T-helper 17 cell (primary cell): Measurements from ENCODE around the gene PMVK. TPM values are rescaled to one million over a fixed set of nuclear protein-coding genes. Genes with fewer than 3 reads are reported as not detected.

Experiments used
- ATAC-seq: fragments of 150-1000 bp; cut with Tn5 transposase; 2 replicates; pipeline ENCODE4 v1.10.0; 2021; ENCODE audit warnings: mild to moderate bottlenecking, moderate library complexity
- DNase-seq, 3 donors: peaks; one replicate each; pipeline versions ENCODE4 v3.0.0 to v3.0.0-alpha.2; 2020 to 2021
- H3K9me3 ChIP-seq: one replicate; pipeline ENCODE4 v1.7.0; 2013; ENCODE audit warnings: low read length, mild to moderate bottlenecking; ENCODE audit not compliant: control insufficient read depth, poor library complexity, severe bottlenecking
- H3K27ac Mint-ChIP-seq: one replicate; pipeline ENCODE4 v1.8.0; 2022; ENCODE audit warnings: mild to moderate bottlenecking, moderate library complexity, mixed read lengths
- H3K27me3 Mint-ChIP-seq: one replicate; pipeline ENCODE4 v1.8.0; 2022; ENCODE audit warnings: mixed read lengths
- H3K36me3 Mint-ChIP-seq: one replicate; pipeline ENCODE4 v1.8.0; 2022; ENCODE audit warnings: low read depth, mixed read lengths
- H3K4me1 Mint-ChIP-seq: one replicate; pipeline ENCODE4 v1.8.0; 2022; ENCODE audit warnings: mild to moderate bottlenecking, mixed read lengths
- H3K4me3 Mint-ChIP-seq: one replicate; pipeline ENCODE4 v1.8.0; 2022; ENCODE audit warnings: mild to moderate bottlenecking, moderate library complexity, mixed read lengths
- total RNA-seq, 4 donors: library from RNA in 2 of 4; stranded (reverse) in 2 of 4; gene quantifications; one replicate each; pipeline ENCODE4 v1.2.3 and lab custom pipeline; 2022 to 2026

PMVK gene
- total RNA-seq, 2 donors from 2014 or later: 19.0 to 19.9 TPM

DNA sequence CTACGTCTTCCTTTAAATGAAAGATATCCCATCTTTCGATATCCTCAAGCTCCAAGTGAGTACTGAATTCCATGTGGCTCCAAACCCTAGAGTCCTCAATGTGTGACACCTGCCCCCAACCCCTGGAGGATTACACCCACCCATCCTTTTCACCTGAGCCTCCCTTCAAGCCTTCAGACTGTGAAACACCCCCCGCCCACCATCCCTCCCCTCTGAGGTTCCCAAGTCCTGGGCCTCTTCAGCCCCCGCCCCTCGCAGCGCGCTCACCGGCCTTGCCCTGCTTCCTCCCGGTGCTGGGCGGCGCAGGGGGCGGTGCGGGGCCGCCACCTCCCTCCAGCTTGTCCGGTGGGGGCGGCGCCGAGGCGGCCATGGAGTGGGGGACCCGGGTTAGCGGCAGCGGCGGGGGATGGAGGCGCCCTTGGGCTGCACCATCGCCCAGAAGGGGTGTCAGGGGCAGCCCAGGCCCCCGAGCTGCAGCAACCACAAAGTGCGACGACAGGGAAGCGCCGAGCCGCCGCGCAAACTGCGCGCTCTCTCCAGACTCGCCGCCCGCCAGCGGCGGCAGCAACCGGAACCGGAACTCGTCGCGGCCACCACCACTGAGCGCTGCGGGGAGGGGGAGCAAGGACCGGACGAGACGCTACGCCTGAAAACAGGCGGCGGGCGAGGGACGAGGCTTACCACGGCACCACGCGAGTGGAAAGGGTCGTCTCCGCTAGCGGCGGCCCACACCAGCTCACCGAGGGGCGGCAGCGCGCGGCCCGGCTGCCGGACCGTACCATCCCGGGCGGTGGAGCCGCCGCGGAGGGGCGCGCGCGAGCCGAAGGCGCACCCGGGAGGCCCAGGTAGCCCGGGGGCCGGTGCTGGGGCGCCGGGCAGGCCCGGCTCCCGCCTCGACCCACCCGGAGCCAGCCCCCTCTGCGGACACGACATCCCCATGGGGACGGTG, 25.0 kb upstream of the PMVK start, which contains the start of gene PYGO2:
TSS of gene PYGO2 (minus strand) at position 576 of the 949 bp plus-strand sequence. CDS start at position 370, 206 bp downstream.
- Mint-ChIP-seq H3K27me3 (no peaks in the 10 kb centered on the region), H3K27ac (peak within 1 kb of the TSS; percentile 92), H3K4me1 (peaks cover 29% of the 10 kb centered on the region), H3K36me3 (peaks cover 3% of the 10 kb centered on the region), H3K4me3 (peak within 1 kb of the TSS; percentile 95)
- DNase-seq (peak; percentile 71 to 81 (median 79)), ATAC-seq (peak; percentile 80)
- no peaks in the 10 kb centered on the region for H3K9me3 ChIP-seq

DNA sequence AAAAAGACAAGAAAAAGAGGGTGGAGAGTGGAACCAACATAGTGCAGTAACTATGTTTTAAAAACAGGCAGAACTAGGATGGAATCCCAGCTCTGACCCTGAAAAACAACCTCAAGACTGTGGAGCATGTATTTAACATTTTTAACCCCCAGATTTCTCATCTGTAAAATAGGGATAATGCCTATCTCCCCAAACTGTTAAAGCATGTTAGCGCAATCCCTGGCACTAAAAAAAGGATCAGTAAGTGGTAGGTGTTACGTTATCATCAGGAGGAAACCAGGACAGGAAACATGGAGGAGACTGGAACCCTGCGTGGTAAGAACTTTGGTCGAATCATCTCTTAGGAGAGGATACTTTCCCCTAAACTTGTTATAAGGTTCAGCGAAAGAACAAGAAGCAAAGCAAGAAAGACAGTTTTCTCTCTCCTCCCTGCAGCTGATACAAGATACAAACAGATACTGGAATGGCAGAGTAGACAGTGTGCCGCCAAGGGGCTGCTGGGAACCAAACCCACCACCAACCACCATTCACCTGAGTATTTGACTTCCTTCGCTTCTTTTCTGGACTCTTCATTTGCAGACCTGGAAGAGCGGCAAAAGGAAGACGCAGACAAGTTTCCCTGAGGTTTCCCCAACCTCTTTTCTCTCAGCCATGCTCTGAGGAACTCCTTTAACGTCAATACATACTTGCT, 24.1 kb upstream of the PMVK start:
- H3K9me3 ChIP-seq: no peaks in the 10 kb centered on the region
- H3K4me1 Mint-ChIP-seq: peaks cover 38% of the 10 kb centered on the region
- H3K36me3 Mint-ChIP-seq: peaks cover 5% of the 10 kb centered on the region
- H3K4me3 Mint-ChIP-seq: peak overlapping the region; percentile 95
- peak overlapping the region; percentile 92 for H3K27ac Mint-ChIP-seq
- no peak for DNase-seq
- no peak for ATAC-seq
- no peaks in the 10 kb centered on the region for H3K27me3 Mint-ChIP-seq

DNA sequence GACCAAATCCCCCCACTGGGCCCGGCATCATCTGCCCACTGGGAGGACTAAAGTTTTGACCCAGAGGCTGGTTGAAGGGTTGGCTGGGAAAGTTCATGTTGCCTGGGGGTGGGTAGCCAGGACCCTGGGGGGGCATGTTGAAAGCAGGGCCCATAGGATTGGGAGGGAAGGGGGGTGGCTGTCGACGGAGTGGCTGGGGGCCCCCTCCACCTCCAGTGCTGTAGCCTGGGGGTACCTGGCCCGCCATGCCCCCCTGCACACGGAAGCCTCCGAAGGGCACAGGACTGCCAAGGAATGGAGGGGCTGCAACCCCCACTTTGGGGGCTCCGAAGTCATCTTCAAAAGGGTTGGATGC, 22.9 kb upstream of the PMVK start:
- Mint-ChIP-seq H3K27ac (peak overlapping the region; percentile 92), H3K36me3 (peaks cover 5% of the 10 kb centered on the region), H3K27me3 (no peaks in the 10 kb centered on the region), H3K4me1 (peaks cover 48% of the 10 kb centered on the region), H3K4me3 (peak overlapping the region; percentile 49)
- no peaks in the 10 kb centered on the region for H3K9me3 ChIP-seq
- ATAC-seq (no peak), DNase-seq (no peak)

DNA sequence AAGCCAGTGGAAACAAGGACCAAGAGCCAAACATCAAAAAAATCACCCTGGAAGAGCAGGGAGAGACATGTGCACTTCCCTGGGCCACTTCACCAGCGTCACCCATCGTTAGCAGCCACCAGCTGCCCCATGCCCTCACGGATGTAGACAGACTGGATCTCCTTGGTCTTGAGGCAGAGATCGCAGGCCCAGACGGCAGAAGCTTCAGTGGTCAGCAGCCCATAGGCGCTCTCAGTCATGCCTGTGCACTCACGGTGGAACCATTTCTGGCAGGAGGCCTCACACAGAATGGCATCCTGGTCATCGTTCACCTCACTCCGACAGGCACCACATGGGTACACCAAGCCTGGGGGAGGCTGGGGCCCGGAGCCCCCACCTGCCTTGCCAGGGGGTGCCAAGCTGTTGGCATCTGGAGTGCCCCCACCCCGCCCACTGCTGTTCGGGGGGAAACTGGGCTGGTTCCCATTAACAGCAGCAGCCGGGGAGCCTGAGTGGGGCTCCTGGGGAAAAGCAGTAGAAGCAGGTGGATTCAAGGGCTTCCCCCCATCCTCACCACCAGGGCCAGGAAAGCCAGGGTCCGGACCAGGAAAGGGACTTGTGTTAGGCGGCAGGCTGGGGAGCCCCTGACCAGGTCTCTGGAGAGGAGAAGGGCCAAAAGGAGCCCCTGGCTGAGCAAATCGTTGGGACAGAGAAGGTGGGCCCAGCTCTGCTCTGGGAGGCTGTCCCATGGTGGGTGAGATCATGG, 22.3 kb upstream of the PMVK start:
- peak overlapping the region; percentile 100 for H3K27ac Mint-ChIP-seq
- peaks cover 51% of the 10 kb centered on the region for H3K4me1 Mint-ChIP-seq

DNA sequence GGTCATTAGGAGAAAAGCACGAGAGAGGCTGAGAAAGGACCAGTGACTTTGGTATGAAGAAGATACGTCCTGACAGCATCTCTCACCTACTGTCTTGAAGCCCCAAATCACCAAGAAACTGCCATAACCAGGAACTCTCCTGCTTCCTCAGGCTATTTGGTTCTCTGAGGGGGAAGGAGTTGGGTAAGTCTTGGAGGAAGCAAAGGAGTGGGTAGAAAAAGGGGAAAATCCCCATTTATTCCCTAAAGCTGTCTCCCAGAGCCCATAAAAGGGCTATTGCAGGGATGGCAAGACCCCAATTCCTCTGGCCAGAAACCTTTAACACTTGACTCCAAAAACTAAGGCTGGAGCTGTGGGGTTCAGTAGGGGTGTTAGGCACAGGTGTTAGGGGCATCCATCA, 21.5 kb upstream of the PMVK start:
- Mint-ChIP-seq H3K4me1 (peaks cover 55% of the 10 kb centered on the region), H3K4me3 (no peak overlapping the region)

More for the DNA sequence above, 22.3 kb upstream of the PMVK start:
- Mint-ChIP-seq H3K4me3 (peak overlapping the region; percentile 49), H3K36me3 (peaks cover 4% of the 10 kb centered on the region), H3K27me3 (no peaks in the 10 kb centered on the region)
- DNase-seq (no peak), ATAC-seq (no peak)
- H3K9me3 ChIP-seq: no peaks in the 10 kb centered on the region

DNA sequence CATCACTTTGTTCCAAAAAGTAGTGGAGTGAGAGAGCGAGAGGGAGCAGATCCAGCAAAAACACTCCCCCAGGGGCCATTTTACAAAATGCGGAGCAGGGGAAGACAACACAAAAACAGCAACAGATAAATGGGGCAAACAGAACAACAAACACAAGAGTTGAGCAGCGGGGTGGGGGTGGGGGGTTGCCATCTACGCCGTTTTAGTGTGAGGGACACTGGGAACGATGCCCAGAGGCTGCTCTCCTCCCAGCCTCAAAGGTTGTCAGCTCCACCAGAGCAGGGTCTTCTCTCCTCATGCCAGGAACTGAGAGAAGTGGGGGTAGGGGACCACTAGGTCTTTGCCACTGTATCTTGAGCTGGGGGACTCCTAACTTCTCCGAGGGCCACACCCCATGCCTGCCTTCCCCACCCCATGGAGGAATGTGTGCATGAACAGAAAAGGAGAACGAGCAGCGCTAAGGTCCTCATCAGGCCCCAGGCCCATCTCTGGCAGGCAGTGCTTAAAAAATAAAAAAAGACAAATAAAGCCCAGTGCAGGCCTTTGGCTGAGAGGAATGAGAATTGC, 20.7 kb upstream of the PMVK start:
- ATAC-seq (no peak), DNase-seq (no peak)
- Mint-ChIP-seq H3K4me1 (peaks cover 57% of the 10 kb centered on the region), H3K4me3 (peak overlapping the region; percentile 99), H3K27me3 (no peaks in the 10 kb centered on the region), H3K27ac (peak overlapping the region; percentile 100), H3K36me3 (peaks cover 10% of the 10 kb centered on the region)
- H3K9me3 ChIP-seq: no peaks in the 10 kb centered on the region

More for the DNA sequence above, 21.5 kb upstream of the PMVK start:
- peak overlapping the region; percentile 100 for H3K27ac Mint-ChIP-seq
- ATAC-seq: no peak
- H3K36me3 Mint-ChIP-seq: peaks cover 5% of the 10 kb centered on the region
- H3K27me3 Mint-ChIP-seq: no peaks in the 10 kb centered on the region
- DNase-seq: no peak
- no peaks in the 10 kb centered on the region for H3K9me3 ChIP-seq

DNA sequence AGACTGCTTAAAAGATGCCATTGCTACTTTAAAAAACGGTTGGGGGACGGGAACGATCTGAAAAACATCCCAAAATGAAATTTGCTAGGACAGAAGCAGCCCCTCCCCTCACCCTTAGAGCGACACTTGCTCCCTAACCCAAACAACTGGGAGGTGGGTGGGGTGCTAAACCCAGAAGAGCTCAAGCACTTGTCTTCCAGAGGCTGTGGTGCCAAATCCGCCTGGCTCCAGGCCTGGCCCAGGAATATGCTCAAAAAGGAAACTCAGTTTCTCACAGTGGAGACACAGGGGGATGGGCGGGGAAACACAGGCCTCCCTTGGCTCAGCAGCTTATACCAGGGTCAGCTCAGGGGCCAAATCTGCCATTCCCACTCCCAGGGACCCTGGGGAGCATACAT, 20.0 kb upstream of the PMVK start:
- no peak for ATAC-seq
- peaks cover 63% of the 10 kb centered on the region for H3K4me1 Mint-ChIP-seq
- peak overlapping the region; percentile 100 for H3K27ac Mint-ChIP-seq
- H3K27me3 Mint-ChIP-seq: no peaks in the 10 kb centered on the region
- peaks cover 10% of the 10 kb centered on the region for H3K36me3 Mint-ChIP-seq
- H3K4me3 Mint-ChIP-seq: peak overlapping the region; percentile 99
- no peaks in the 10 kb centered on the region for H3K9me3 ChIP-seq
- no peak for DNase-seq

DNA sequence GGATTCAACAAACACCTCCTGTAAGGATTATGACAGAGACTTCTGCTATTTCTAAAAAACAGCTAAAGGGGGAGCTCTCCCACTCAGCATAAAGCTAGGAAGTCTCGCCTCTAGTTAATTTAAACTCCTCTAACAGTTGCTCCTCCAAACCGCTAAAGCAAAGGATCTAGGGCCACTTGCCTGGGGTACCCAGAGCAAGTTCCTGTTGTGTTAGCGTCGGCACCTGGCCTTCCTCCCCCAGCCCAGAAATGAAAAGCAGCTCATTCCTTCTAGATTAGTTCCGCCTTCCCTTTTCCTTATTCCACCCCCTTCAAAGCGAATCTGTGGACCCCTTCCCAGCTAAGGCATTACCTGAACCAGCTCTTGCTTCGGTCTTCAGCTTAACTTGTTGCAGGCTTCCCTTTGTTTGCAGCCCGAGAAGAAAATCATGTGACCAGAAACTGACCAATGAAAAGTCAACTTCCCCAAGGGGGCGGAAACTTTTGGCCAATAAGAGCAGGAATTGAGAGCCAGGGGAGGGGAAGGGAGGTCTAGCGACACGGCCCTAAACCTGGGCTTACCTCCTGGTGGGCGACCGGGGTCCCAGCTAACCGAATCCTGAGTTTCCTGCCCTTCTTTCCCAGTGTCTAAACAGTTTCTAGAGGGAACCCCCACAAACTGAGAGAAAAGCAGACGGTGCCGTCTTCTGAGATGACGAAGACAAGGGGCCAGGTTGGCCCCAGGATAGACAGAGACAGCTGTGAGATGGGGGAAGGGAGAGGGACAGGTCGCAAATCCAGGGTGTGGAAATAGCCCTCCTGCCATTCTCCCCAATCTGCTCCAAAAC, 19.4 kb upstream of the PMVK start, which contains the start of gene PBXIP1:
TSS of gene PBXIP1 (minus strand) at position 382 of the 826 bp plus-strand sequence. CDS start 2,378 bp downstream, outside the sequence.
- DNase-seq (peak; percentile 55 to 77 (median 71)), ATAC-seq (peak; percentile 44)
- Mint-ChIP-seq H3K36me3 (peaks cover 10% of the 10 kb centered on the region), H3K27me3 (no peaks in the 10 kb centered on the region), H3K27ac (peak within 1 kb of the TSS; percentile 100), H3K4me3 (peak within 1 kb of the TSS; percentile 99), H3K4me1 (peaks cover 62% of the 10 kb centered on the region)
- no peaks in the 10 kb centered on the region for H3K9me3 ChIP-seq

DNA sequence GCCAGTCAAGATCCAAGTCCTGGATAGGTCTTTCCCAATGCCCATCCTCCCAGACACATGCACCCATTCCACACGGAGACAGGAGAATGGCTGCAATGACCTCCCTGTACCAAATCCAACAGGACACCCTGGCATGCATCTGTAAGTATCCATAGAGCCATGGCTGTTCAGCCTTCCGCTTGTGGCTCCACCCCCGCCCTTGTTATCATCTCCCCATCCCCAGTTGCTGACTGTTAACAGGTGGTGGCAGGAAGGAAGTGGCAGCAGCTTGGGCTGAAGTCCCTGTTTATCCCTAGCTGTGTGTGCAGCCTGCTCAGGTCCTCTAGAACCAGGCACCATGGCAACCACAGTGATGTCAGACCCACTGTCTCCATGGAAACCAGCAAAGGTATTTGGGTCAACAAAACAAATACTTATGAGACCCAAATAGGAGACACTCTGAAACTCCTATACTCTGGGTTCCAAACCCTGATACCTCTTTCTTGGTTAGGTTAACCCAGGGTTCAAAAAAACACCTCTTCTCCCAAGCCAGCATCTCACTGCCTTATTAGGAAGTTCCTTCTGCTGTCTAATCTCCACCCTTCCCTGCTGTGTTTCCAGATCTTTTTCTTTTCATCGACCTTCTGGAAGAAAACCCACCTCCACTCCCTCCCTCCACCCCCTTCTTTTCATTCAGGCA, 18.7 kb upstream of the PMVK start:
- peaks cover 63% of the 10 kb centered on the region for H3K4me1 Mint-ChIP-seq
- ATAC-seq (peak; percentile 82), DNase-seq (peak; percentile 79 to 92 (median 88))
- no peaks in the 10 kb centered on the region for H3K9me3 ChIP-seq
- H3K27me3 Mint-ChIP-seq: no peaks in the 10 kb centered on the region
- peaks cover 12% of the 10 kb centered on the region for H3K36me3 Mint-ChIP-seq
- H3K27ac Mint-ChIP-seq: peak overlapping the region; percentile 100
- H3K4me3 Mint-ChIP-seq: peak overlapping the region; percentile 99

DNA sequence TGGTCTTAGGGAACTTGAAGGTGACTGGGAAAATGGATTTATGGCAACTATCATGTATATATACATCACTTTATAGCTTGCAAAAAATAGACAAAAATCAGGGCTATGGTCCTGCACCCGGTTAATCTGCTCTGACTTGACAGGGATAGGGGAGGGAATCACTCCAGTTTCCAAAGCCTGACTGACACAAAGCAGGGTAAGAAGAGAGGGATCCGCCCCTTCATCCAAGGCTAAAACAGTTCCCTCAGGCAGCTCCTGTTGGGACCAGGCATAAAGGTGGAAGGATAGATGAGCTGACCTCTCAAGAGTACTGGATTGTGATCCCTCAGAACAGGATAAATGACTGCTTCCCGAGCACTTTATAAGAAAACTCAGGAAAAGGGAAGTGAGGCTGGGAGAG, 18.0 kb upstream of the PMVK start:
- Mint-ChIP-seq H3K4me1 (peaks cover 60% of the 10 kb centered on the region), H3K36me3 (peaks cover 12% of the 10 kb centered on the region), H3K4me3 (peak overlapping the region; percentile 99), H3K27ac (peak overlapping the region; percentile 100), H3K27me3 (no peaks in the 10 kb centered on the region)
- ATAC-seq (no peak), DNase-seq (no peak)
- no peaks in the 10 kb centered on the region for H3K9me3 ChIP-seq

DNA sequence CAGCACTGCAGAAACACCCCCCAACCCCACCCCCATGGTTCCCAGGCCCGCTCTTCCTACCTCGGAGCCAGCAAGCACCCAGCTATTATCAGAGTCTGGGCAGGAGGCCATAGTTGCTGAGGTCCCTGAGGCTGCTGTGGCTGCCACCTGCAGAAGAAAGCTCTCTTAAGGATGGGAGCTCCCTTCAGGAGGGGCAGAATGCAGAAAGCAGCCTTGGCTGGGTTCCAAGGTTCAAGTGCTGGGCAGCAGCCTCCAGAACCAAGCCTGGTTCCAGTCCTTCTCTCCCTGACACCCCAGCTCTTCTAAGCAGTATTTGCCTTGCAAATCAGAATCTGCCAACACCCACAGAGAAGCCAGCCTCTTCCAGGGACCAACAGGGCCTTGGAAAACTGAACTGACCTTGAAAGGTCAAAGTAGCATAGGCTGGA, 17.1 kb upstream of the PMVK start:
- Mint-ChIP-seq H3K4me1 (peaks cover 58% of the 10 kb centered on the region), H3K4me3 (peak overlapping the region; percentile 99), H3K36me3 (peaks cover 12% of the 10 kb centered on the region), H3K27ac (peak overlapping the region; percentile 100), H3K27me3 (no peaks in the 10 kb centered on the region)
- ATAC-seq: no peak
- H3K9me3 ChIP-seq: no peaks in the 10 kb centered on the region
- DNase-seq: no peak
